Measurements from ENCODE around the gene SLC2A4RG.

SLC2A4RG gene

DNA sequence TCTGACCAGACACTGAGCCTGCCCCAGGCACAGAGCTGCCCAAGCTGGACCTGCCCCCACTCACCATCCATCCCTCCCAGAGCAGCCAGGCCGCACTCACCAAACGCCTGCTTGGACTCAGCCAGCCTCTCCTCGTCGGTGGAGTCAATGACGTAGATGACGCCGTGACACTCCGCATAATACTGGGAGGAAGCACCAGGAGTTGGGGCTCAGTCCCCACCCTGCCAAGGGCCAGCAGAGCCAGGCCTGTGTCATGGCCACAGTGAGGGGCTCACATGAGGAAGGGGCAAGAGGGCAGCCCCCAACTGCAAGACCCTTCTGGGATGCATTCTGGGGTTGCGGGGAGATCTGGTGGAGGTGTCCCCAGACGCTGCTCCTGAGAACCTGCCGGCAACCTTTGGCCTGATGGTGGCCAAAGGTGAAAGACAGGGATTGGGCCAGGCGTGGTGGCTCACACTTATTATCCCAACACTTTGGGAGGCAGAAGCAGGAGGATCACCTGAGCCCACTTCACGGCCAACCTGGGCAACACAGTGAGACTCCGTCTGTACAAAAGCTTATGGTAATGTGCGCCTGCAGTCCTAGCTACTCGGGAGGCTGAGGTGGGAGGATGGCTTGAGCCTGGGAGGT lies 37.4 kb upstream of the SLC2A4RG start:
- TF ChIP-seq, protein P1, sequence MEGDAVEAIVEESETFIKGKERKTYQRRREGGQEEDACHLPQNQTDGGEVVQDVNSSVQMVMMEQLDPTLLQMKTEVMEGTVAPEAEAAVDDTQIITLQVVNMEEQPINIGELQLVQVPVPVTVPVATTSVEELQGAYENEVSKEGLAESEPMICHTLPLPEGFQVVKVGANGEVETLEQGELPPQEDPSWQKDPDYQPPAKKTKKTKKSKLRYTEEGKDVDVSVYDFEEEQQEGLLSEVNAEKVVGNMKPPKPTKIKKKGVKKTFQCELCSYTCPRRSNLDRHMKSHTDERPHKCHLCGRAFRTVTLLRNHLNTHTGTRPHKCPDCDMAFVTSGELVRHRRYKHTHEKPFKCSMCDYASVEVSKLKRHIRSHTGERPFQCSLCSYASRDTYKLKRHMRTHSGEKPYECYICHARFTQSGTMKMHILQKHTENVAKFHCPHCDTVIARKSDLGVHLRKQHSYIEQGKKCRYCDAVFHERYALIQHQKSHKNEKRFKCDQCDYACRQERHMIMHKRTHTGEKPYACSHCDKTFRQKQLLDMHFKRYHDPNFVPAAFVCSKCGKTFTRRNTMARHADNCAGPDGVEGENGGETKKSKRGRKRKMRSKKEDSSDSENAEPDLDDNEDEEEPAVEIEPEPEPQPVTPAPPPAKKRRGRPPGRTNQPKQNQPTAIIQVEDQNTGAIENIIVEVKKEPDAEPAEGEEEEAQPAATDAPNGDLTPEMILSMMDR (IDR thresholded peaks at IDR 0.05; ENCODE audit: extremely low read depth, missing control alignments) = no peak
- peak; percentile 4 for DNase-seq (ENCODE audit: low spot score)

DNA sequence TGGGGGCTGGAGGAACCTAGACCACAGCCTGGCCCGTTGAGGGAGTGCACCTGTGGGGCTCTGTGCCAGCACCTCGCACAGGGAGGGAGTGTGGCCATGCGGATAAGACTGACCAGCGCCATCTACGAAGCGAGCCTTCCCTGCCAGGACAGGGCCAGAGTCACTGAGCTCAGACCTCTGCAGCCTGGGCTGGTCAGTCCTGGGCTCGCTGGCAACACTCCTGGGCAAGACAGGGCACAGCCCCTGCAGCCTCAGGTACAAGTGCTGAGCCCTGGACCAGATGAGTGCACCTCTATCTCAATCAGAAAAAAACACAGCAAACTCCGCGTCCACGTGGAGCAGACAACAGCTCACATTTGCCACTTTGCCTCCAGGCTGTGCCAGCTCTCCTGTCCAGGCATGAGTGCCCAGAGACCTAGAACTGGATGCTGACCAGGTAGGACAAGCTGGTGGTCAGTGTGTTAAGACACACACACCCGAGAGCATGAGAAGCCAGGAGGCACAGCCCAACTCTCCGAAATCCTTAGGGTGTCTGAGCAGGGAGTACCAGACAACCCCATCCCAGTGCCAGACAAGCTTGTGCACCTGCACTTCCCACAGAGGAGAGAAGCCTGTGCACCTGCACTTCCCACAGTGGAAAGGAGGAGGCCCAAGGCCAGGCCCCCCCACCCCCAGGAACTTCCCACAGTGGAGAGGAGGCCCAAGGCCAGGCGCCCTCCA lies 36.7 kb upstream of the SLC2A4RG start:
- DNase-seq (ENCODE audit: low spot score) = no peak
- TF ChIP-seq, protein P1 (IDR thresholded peaks at IDR 0.05; ENCODE audit: extremely low read depth, missing control alignments) = no peak

DNA sequence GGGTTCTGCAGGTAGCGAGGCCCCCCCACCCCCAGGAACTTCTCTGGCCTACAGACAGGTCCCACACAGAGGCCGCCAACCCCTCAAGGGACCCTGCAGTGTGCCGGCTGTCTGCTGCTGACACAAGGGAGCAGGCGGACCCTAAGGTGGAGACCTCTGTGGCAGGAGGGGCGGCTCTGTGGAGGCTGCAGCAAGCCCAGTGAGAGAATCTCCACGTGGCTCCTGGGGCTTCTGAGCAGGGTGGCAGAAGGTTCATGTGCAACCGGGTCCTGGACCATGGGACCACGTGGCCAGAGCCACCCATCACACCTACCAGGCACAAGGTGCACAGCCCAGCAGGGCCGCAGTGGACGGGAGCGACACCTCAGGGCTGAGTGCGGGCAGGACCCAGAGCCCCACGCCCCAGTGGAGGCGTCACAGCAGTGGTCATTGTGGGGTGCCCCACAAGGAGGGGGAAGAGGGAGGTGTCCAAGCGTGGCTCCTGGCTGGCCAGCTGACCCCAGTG lies 36.1 kb upstream of the SLC2A4RG start:
- TF ChIP-seq, protein P1 (IDR thresholded peaks at IDR 0.05; ENCODE audit: extremely low read depth, missing control alignments) = no peak
- no peak for DNase-seq (ENCODE audit: low spot score)

DNA sequence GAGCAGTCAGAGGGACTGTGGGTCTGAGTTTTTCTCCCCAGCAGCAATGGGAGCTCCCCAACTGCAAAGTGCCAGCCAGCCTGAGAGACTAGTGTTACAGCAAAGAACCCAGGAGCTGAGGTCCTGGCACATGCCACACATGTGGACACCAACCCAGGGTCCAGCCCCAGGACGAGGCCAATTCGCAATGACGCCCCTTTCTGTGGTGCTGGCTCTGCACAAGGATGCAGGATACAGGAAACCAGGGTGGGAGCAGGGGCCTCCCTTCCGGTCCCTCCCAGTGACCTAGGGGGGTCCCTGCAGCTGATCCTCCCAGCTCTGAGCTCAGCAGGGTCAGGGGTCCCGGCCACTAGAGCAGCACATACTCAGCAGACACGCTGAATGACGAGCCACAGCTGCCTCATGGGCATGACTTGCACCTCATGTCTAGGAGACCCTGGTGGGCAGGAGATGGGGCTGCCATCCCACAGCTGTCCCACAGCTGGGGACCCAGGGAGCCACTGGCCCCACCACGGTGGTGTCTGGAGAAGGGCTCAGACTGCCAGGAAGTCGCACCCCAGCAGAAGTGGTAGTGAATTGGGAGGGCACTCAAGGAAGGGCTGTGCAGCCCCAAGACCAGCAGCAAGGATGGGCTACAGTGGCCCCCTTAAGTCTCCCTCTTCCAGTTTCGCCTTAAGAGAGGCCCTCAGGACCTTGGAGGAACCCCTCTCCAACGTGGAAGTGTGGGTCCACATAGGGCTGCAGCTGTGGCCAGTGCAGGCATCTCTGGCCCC lies 35.4 kb upstream of the SLC2A4RG start:
- peak; percentile 6 for DNase-seq (ENCODE audit: low spot score)
- TF ChIP-seq, protein P1 (IDR thresholded peaks at IDR 0.05; ENCODE audit: extremely low read depth, missing control alignments) = no peak

DNA sequence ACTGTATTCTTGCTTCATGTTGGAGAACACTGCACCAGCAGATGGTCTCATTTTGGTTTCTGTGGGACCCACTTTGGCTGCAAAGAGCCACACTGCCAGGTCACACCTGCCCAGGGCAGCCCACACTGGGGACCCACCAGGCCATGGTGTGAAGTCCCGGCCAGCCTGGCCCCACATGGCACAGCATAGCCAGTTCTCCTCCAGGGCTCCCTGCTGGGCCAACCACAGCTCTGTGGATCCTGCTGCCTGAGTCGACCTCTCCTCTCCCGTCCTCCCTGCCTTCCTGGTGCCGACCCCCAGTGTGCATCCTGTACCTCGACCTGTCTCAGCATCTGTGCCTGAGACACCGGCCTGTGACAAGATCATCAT lies 34.8 kb upstream of the SLC2A4RG start:
- DNase-seq (ENCODE audit: low spot score) = no peak
- TF ChIP-seq, protein P1 (IDR thresholded peaks at IDR 0.05; ENCODE audit: extremely low read depth, missing control alignments) = no peak

DNA sequence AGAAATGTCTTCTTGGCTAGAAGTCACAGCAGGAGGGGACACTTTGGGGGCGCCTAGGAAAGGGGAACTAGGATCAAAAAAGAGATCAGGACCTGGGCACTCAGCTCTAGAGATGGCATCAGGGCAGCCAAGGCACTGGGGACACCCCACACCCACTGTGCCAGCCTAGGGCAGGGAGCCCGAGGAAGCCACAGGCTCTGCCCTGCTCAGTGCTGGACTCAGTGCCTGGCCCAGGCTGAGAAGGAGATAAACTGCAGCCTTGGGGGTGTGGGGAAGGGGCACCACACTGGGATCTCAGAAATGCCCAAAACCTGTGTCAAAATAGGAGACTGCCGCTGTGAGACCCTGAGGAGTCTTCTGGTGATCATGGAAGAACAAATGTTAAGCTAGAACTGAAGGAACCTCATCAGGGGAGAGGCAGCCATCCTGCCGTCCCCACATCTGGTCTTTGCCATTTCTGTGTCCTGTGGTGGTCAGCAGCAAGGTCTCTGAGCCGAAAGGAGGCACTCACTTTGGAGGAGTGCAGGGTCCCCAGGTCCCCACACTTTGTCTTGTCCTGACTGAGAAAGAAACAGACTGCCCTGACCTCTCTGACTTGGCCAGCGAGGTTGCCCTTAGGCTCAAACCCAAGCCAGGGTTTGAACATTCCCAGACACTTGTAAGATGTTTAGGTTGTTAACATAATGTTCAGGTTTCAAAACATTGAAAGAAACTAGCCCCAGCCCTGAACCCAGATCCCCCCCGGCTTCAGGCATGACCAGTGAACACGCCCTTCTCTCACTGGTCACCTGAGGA lies 34.1 kb upstream of the SLC2A4RG start:
- no peak for DNase-seq (ENCODE audit: low spot score)
- TF ChIP-seq, protein P1 (IDR thresholded peaks at IDR 0.05; ENCODE audit: extremely low read depth, missing control alignments) = no peak

Data from GM20000 (cell line).